HepG2 (cell line): ENCODE measurements around the gene ARHGEF1. TPM values are rescaled to one million over a fixed set of nuclear protein-coding genes. Genes with fewer than 3 reads are reported as not detected.

Experiments used
- BORCS8-MEF2B ChIP-seq: sonication (generic); formaldehyde crosslinking; IDR thresholded peaks from 2 replicates; pipeline ENCODE4 v1.8.0; 2022; ENCODE audit warnings: mild to moderate bottlenecking, missing genetic modification reagents
- CENPT ChIP-seq: sonication (generic); formaldehyde crosslinking; IDR thresholded peaks from 2 replicates; pipeline ENCODE4 v1.8.0; 2022; ENCODE audit warnings: low read depth, mild to moderate bottlenecking, moderate library complexity, missing genetic modification reagents
- GTF3A ChIP-seq: sonication (generic); formaldehyde crosslinking; conservative IDR thresholded peaks from 2 replicates; pipeline ENCODE4 v1.4.0; 2020; ENCODE audit warnings: mild to moderate bottlenecking, missing genetic modification reagents
- HDAC6 ChIP-seq: fragments of 200-600 bp; sonication (generic); IDR thresholded peaks from 2 replicates; pipeline ENCODE4 v1.7.0; 2017; ENCODE audit warnings: mild to moderate bottlenecking, antibody characterized with exemption, low read length, low read depth
- HMG20A ChIP-seq: IDR thresholded peaks from 2 replicates; pipeline ENCODE4 v1.6.1; 2016; ENCODE audit warnings: borderline replicate concordance
- HNF4G ChIP-seq, 2 experiments: sonication (generic) in 1 of 2; formaldehyde crosslinking in 1 of 2; IDR thresholded peaks; 2 replicates each; pipeline versions ENCODE4 v1.4.0 to v1.6.1; 2011 to 2020; ENCODE audit warnings: borderline replicate concordance in 2 of 2, low read depth in 2 of 2, mild to moderate bottlenecking in 2 of 2, low read length in 1 of 2, missing genetic modification reagents in 1 of 2, moderate library complexity in 1 of 2
- KAT7 ChIP-seq: IDR thresholded peaks from 2 replicates; pipeline ENCODE4 v1.6.1; 2018; ENCODE audit warnings: borderline replicate concordance, missing compliant biosample characterization
- KLF6 ChIP-seq: IDR thresholded peaks from 2 replicates; pipeline ENCODE4 v1.8.0; 2016; ENCODE audit warnings: missing biosample characterization, missing genetic modification reagents
- NCOA1 ChIP-seq: sonication (generic); formaldehyde crosslinking; IDR thresholded peaks from 2 replicates; pipeline ENCODE4 v1.9.0; 2021; ENCODE audit warnings: missing genetic modification reagents
- NFYC ChIP-seq: IDR thresholded peaks from 2 replicates; pipeline ENCODE4 v1.6.1; 2016; ENCODE audit warnings: missing genetic modification reagents, missing compliant biosample characterization
- PHF21A ChIP-seq: sonication (generic); formaldehyde crosslinking; IDR thresholded peaks from 2 replicates; pipeline ENCODE4 v1.5.0; 2020; ENCODE audit warnings: mild to moderate bottlenecking, missing genetic modification reagents
- SAP130 ChIP-seq: IDR thresholded peaks from 2 replicates; pipeline ENCODE4 v1.6.1; 2016; ENCODE audit warnings: low read depth
- TFDP1 ChIP-seq: IDR thresholded peaks from 2 replicates; pipeline ENCODE4 v1.6.1; 2016; ENCODE audit warnings: missing compliant biosample characterization, missing genetic modification reagents, borderline replicate concordance
- ZFAT ChIP-seq: sonication (generic); formaldehyde crosslinking; conservative IDR thresholded peaks from 2 replicates; pipeline ENCODE4 v1.8.1; 2023; ENCODE audit warnings: missing genetic modification reagents, inconsistent platforms
- ZNF142 ChIP-seq: sonication (generic); formaldehyde crosslinking; IDR thresholded peaks from 2 replicates; pipeline ENCODE4 v1.4.0; 2020; ENCODE audit warnings: missing genetic modification reagents
- ZNF232 ChIP-seq: sonication (generic); formaldehyde crosslinking; IDR thresholded peaks from 2 replicates; pipeline ENCODE4 v1.4.0; 2020; ENCODE audit warnings: missing genetic modification reagents, borderline replicate concordance
- ZNF501 ChIP-seq: sonication (generic); formaldehyde crosslinking; IDR thresholded peaks from 2 replicates; pipeline ENCODE4 v1.5.1; 2020; ENCODE audit warnings: mild to moderate bottlenecking, moderate library complexity, missing genetic modification reagents
- ZNF512 ChIP-seq: sonication (generic); formaldehyde crosslinking; IDR thresholded peaks from 2 replicates; pipeline ENCODE4 v1.4.0; 2020; ENCODE audit warnings: mild to moderate bottlenecking, missing genetic modification reagents
- ZNF572 ChIP-seq: sonication (generic); formaldehyde crosslinking; IDR thresholded peaks from 2 replicates; pipeline ENCODE4 v1.5.1; 2020; ENCODE audit warnings: mild to moderate bottlenecking, missing genetic modification reagents
- ZNF660 ChIP-seq: sonication (generic); formaldehyde crosslinking; IDR thresholded peaks from 2 replicates; pipeline ENCODE4 v1.5.1; 2020; ENCODE audit warnings: mild to moderate bottlenecking, low read depth, missing genetic modification reagents, borderline replicate concordance
- ZNF768 ChIP-seq: sonication (generic); formaldehyde crosslinking; IDR thresholded peaks from 2 replicates; pipeline ENCODE4 v1.4.0; 2020; ENCODE audit warnings: missing genetic modification reagents
- ZNF816 ChIP-seq: sonication (generic); formaldehyde crosslinking; IDR thresholded peaks from 2 replicates; pipeline ENCODE4 v1.8.0; 2022; ENCODE audit warnings: missing genetic modification reagents, mild to moderate bottlenecking, borderline replicate concordance
- polyA plus RNA-seq, 8 experiments: library from polyadenylated mRNA; depleted of rRNA in 3 of 8; stranded (reverse) in 7 of 8; unstranded in 1 of 8; fragments of >200 nt; fragmentation: Illumina TruSeq in 4 of 8; extraction: Trizol in 4 of 8; gene quantifications; 2 replicates each; pipeline versions ENCODE4 v1.2.1 to v1.2.3, GENCODE V29; 2011 to 2016; ENCODE audit warnings: low read depth in 4 of 8, missing spikeins in 1 of 8, mixed read lengths in 1 of 8; ENCODE audit not compliant: insufficient read depth in 1 of 8
- total RNA-seq, 5 experiments: library from RNA; depleted of rRNA; stranded (reverse); fragments of >200 nt; fragmentation: Illumina TruSeq; extraction: Trizol; gene quantifications; 2 replicates each; pipeline ENCODE4 v1.2.3, GENCODE V29; 2016; ENCODE audit warnings: low read depth in 1 of 5

Gene ARHGEF1
- total and polyA plus RNA-seq, 2 of the 13 experiments (the other 11 are each of a cell fraction or from before 2014, with no cell fraction given), result 33.7 to 34.7 TPM

- TF ChIP-seq HNF4G (IDR thresholded peaks at IDR 0.05; ENCODE audit: borderline replicate concordance, low read depth, low read length) (no peak), HNF4G (CRISPR knock-in tag; IDR thresholded peaks at IDR 0.05; ENCODE audit: borderline replicate concordance, low read depth) (no peak), ZNF572 (CRISPR knock-in tag) (no peak), ZNF501 (CRISPR knock-in tag) (peak; percentile 21; the same call in 1 of the 2 replicates), KLF6 (no peak), GTF3A (CRISPR knock-in tag) (no peak), SAP130 (CRISPR knock-in tag) (0 out of 2 replicates have a peak, but pooled peaks have one; percentile 13), CENPT (CRISPR knock-in tag) (no peak), ZNF816 (CRISPR knock-in tag) (no peak), ZFAT (CRISPR knock-in tag) (no peak), TFDP1 (CRISPR knock-in tag) (no peak), NCOA1 (CRISPR knock-in tag) (no peak), ZNF660 (CRISPR knock-in tag) (no peak), KAT7 (0 out of 2 replicates have a peak, but pooled peaks have one; percentile 18), ZNF142 (CRISPR knock-in tag) (0 out of 2 replicates have a peak, but pooled peaks have one; percentile 29), ZNF512 (CRISPR knock-in tag) (no peak), NFYC (CRISPR knock-in tag) (no peak), HMG20A (CRISPR knock-in tag) (no peak), HDAC6 (no peak), PHF21A (CRISPR knock-in tag) (no peak), BORCS8-MEF2B (CRISPR knock-in tag) (no peak; the same call in 1 of the 2 replicates), ZNF768 (CRISPR knock-in tag) (no peak), ZNF232 (CRISPR knock-in tag) (no peak)
These were observed 22.4 kb upstream of the ARHGEF1 start (continued) for GRCh38 chr19:41860419-41861115.
